Stimulated activated CD4-positive, alpha-beta T cell treated with anti-CD3 and anti-CD28 coated beads, Interleukin-15, amount 100 ng/mL, for 24 hours (primary cell): ENCODE data around the gene PLEKHG3.
"Not testable (repeated sequence)": the region's sequence is repeated elsewhere in the genome, so short reads cannot be mapped to it uniquely, and the experiment has no call there.

Experiments
- DNase-seq: peaks from one replicate; pipeline ENCODE4 v3.0.0-alpha.2; 2020

Gene PLEKHG3

DNA sequence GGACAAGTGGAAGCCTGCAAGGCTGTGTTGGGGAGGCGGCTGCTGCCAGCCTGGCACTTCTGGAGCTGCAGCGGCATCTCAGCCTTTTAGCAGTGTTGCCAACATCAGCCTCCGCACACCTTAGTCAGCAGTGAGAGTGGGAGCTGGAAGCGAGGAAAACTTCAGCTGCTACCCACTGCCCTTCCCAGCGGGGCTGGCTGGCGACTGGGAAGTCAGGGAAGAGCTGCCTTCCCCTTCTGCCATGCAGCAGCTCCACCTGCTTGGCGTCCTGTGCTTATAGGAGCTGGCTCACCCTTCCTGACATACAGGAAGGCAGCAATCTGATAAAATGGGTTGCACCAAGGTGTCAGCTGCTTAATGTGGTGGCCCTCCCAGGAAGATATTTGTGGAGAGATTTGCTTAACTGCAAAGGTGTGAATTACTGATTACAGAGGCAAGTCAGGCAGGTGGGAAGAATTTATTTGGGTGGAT, 15.4 kb upstream of the PLEKHG3 start:
- no peak for DNase-seq

DNA sequence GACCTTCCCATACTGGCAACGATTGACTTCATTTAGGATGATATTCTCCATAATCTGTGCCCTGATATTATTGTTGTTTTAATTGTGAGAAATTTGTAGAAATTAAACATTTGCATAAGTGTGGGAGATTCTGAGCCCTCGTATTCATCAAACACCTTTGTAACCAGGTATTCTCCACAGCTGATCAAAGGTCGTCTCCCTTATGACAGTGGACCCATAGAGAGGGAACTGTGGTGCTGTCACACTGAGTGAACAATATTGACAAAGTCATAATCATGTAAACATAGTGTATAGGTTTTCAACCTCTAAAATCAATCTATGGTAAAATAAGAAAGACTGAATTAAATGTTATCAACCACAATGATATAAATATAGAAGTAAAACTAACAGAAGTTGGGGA, 14.9 kb upstream of the PLEKHG3 start:
- DNase-seq = no peak

DNA sequence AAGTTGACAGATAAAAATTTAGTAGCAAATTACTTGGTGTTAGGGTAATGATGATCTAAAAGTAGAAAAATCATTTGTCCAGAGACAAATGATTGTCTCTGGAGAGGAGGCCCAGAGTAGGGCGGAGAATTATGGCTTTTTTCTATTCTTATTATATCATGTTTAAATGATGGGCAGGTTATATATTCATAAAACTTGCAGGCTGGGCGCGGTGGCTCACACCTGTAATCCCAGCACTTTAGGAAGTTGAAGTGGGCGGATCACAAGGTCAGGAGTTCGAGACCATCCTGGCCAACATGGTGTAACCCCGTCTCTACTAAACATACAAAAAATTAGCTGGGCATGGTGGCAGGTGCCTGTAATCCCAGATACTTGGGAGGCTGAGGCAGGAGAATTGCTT, 13.6 kb upstream of the PLEKHG3 start:
- DNase-seq = not testable (repeated sequence)

DNA sequence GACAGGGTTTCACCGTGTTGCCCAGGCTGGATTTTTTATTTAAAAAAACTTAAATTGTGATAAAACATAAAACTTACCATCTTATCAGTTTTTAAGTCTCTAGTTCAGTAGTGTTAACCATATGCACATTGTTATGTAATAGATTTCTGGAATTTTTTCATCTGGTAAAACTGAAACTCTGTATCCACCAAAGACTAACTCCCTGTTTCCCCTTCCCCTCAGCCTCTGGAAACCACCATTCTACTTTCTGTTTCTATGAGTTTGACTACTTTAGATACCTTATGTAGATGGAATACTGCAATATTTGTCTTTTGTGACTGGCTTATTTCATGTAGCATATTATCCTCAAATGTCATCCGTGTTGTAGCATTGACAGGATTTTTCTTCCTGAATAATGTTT, 12.8 kb upstream of the PLEKHG3 start:
- no peak for DNase-seq

DNA sequence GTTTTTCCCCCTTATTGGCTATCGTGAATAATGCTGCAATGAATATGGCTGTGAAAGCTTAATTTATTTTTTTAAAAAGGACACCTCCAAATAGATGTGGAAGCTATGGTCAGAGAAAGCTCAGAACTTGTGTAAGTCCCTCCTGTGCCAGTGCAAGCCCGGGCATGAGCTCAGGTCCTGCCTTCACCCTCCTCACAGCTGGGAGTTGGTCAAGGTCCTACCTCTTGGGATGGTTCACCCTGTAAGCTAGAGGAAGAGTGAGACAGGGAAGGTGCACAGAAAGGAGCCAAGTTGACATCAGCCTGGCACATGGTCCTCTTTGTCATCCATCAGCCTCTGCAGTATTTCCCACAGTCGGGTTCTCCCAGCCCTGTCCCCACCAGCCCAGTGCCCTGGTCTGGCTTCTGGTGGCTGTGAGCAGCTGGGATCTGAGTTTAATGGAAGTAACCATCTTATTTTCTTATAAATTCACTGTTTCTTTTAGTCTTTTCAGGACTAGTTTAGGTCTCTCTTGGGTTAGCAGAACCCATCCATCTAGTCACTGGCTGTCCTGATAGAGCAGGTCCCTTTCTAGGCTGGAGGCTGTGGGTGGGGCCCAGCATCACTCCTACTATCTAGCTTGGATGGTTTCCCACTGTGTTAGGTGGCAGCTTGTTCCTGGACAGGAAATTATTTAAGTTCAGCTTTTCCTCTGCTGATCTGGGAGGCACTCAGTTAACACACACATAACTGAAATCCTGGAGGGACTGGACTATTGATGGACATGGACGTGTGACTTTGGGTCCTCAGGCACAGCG, 11.8 kb upstream of the PLEKHG3 start:
- DNase-seq = no peak

DNA sequence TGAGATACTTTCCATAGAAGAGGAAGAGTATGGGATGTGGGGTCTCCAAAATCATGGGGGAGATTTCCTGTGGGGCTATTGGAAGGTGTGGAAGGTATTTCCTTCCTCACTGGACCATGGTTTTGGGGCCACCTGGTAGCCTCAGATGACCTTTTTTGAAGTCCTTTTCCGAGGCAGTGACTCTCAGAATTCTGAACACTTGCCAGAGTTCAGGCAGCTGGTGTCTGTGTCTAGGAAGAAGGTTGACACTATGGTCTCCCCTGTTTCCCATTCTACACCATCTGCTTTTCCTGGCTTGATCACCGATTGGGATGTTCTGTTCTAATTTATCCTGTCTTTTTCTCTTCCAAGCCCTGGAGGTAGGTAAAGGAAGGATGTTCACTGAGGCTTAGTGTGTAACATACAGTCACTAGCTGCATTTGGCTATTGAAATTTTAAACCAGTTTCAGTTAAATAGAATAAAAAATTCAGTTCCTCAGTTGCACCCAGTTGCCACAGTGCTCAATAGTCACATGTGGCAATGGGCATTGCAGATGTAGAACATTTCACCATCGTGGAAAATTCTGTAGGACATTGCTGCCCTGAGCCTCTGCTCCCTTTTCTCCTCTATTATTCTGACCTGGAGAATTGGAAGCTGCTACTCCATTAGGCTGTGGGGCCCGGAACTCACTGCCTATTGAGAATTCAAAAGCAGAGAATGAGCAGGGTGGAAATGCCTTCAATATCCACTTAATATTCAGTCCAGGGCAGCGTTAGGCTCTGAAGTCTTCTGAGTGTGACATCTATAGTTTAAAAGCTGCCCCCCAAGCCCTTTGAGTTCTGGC, 11.0 kb upstream of the PLEKHG3 start:
- no peak for DNase-seq

DNA sequence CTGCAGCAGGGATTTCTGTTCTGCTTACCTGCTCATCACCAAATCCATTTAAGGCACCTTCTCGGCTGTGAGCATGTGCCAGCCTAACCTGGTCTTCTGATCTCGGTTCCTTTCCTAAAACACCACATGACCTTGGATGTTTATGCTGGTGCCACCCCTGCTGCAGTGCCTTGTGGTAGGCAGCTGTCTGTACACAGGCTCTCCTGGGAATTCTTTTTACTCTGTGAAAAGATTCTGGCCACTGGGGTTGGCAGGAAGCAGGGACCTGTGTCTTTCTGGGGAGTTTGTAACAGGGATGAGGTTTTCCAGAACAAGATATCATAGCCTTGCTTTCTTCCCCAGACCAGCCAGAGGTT, 10.4 kb upstream of the PLEKHG3 start:
- DNase-seq = no peak

DNA sequence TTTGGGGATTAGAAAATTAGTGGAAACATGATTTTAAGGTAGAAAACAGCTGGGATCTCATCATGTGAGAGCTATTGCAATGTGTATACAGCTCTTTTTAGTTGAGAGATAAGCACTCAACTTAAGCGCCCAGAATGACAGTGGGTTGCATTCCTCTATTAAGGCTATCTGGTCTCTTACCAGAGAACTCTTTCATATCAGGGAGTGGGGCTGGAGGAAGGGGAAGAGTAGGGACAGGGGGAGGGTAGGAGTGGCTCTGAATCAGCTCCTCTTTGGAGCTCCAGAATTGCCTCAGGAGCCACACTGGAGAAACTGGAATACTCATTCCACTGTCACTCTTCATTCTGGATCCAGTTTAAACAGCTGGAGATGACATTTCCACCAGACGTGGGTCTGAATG, 9.2 kb upstream of the PLEKHG3 start:
- no peak for DNase-seq

DNA sequence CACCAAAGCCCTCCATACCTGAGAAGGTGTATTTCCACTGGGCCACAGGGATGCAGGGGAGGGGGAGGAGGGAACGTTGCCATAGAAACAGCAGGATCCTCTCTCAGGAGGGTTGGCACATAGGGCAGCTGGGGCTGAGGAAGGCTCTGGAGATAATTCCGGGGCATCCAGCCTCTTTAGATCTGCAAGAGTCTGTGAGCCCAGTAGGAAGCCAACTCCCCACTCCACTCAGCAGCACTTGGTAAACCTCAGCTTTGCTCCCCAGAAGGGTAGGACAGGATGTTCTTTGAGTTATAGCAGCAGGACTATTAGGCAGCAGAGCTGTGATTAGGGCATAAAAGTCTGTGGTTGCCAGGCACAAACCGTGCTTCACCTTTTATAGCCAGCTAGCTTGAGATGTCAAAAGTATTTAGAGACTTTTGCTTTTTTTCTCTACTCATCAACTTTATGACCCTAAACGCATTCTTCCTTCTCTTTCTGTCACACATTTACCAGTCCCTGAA, 7.8 kb upstream of the PLEKHG3 start:
- no peak for DNase-seq

DNA sequence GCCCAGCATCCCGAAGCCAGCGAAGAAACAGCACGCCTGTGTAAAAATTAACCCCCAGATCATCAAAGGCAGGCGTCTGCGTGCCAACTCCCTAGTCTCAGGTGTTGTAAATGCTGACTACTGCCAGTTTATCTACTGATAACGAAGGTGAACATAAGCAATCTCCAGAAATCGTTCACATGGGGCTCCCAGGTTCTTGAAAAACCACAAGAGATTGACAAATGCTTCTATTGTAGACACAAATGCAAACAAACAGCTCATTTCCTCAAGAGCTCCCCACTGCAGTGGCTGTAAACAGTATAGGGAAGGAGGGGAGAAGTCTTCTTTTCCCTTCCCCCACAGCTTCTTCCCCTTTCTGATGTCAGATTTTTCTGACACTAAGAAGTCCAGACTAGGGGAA, 5.3 kb upstream of the PLEKHG3 start:
- no peak for DNase-seq

DNA sequence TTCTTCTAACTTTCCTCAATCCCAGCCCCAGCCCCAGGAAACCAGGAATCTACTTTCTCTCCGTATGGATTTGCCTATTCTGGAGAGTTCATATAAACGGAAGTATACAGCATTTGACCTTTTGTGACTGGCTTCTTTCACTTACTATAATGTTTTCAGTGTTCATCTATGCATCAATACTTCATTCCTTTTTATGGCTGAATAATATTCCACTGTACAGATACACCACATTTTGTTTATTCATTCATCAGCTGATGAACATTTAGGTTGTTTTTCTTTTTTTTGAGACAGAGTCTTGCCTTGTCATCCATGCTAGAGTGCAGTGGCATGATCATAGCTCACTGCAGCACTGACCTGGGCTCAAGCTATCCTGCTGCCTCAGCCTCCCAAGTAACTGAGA, 3.9 kb upstream of the PLEKHG3 start:
- DNase-seq = no peak

DNA sequence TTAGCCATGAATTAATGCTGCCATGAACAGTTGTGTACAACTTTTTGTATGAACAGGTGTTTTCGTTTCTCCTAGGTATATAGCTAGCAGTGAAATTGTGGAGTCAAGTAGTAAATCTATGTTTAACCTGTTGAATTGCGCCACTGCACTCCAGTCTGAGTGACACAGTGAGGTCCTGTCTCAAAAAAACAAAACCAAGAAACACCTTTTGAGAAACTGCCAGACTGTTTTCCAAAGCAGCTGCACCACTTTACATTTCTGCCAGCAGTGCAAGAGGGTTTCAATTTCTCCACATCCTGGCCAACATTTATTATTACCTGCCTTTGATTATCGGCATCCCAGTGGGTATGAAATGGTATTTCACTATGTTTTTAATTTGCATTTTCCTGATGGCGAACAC, 3.3 kb upstream of the PLEKHG3 start:
- no peak for DNase-seq

DNA sequence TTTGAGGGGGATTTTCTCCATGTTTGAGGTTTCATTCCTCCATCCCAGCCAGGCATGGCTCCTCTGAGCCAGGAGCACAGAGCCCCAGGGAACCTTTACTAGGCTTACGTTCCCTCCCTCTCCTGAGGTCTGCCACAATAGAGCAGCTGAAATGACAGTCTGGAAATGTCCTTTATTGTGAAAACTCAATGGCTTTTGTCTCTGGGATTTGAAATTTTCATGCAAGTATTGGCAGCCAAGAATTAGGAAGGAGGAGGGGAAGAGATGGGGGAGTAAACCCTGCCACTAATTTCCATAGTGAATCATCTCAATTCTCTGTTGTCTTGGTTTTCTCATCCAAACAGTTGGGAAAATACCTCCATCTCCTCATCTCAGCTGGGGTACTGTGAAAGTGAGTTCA, 2.6 kb upstream of the PLEKHG3 start:
- DNase-seq = no peak

DNA sequence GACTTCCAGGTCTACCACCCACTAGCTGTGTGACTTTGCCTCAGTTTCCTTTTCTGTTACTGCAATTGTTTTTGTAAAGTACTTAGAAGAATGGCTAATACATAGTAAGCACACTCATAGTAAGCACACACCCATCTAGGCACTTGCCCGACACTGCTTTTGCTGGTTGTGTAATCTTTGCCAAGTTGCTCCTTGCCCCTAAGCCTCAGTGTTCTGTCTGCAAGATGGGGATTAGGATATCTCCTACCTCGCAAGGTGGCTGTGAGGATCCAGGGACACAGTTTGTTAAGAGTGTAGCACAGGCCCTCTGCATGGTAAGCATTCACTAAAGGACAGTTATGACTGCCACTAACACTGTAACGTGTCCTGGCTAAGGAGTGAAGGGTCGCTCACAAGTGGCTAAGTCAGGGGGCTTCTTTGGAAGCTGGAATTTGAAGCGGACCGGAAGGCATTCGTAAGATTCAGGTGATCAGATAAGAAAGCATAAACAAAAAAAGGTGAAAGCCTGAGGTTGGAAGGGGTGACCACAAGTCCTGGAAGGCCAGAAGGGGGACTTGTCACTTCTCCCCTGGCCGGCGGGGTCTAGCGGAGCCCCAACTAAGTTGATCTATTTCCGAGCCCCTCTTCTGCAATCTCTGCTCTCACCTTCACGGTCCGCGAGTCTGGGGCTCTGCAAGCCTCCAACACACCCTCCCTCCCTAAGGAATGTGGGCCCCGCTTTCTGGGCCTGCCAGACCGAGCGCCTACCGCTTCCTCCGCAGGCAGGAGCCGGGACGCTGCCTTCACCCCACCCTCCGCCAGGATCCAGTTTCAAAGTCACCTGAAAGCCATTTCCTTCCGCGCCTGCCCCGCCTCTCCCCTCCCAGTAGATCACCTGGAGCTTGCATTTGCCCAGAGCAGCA, 1.5 kb upstream of the PLEKHG3 start:
- peak; percentile 17 for DNase-seq

DNA sequence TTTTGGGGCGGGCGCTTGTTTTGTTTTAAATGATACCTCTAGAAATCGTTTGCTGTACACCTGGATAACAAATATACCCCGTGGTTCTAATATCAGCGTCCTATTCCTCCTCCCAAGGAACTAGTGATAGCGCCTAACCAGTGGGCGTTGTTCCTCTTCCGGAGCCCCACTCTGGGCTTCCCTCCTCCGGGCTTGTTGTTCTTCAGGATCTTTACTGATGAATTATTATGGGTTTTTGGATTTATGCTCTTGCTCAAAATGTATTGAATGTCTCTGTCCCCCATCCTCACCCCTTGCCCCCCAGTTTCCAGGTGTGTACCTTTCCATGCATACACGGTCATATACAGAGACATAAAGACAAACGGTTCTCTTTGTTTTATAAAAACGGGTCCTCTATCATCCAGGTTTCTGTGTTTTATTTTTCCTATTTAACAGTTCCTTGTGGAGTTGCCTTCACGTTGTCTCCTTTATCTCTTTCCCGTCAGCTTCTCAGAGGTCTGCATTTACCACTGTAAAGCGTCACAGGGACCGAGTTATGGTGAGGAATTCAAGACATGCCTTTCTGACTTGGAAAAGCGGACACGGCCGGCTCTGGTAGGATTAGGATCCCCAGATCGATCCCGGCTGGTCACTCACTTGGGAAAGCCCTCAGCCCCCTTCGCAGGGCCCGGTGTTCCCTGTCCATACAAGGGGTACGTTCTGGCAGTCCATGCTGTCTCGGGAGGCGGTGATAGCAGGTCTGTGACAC, 655 bp upstream of the PLEKHG3 start:
- no peak for DNase-seq

DNA sequence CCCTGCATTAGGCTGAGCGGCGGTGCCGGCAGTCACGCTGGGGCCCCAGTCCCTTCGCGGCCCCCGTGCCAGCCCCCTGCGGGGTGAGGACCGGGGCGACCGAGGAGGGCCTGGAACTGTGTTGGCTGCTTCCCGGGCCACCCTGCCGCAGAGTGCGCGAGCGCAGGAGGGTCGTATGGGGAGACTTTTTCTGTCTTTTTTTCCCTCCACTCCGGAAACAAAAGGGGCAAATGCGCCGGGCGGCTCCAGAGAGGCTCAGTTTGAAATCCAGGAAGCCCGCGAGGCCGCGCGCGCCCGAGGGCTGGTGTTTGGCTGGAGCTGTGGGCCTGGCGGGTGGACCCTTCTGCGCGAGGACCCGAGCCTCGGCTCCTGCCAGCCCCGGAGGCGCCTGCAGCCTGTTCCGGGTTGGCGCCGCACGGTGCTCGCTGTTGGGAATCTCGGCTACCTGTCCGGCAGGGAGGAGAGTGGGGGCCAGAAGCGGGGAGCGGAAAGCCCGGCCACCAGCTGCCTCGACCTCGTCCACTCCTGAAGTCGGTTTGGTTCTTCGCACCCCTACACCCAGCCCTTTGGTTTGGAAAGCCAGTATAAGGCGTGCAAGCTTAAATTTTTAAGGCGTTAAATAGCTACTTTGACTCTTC, 638 bp downstream of the PLEKHG3 start:
- DNase-seq = peak; percentile 28

DNA sequence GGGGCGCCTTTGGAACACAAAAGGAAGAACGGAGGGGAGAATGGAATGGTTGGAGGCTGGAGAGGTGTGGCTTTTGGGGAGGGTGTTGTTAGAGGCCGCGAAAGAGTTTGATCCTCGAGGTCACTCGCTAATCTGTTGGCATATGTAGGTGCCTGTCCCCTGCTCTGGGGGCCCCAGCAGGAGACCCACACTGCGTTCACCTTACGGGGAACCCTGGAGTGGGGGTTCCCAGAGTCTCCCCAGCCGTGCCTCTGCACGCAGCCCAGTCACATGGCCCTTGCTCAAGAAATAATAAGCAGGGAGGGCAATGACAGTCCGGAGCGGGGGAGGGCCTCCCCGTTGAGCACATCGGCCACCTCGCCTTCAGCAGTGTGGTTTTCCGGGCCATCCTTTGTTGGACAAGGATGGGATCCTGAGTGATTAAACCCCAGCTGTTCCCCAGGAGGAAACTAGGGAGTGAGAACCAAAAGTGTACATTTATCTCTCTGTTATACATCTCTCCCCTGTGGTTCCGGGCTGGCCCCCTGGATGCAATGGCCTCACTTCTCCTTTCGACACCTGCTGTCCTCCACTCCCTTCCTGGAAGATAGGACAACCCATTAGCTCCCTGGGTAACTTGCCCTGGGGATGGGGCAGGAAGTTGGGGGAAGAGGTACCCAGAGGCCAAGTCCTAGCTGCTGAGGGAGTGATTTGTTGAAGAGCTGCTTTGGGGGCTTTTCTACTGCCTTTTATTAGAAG, 1.3 kb downstream of the PLEKHG3 start:
- DNase-seq = no peak

DNA sequence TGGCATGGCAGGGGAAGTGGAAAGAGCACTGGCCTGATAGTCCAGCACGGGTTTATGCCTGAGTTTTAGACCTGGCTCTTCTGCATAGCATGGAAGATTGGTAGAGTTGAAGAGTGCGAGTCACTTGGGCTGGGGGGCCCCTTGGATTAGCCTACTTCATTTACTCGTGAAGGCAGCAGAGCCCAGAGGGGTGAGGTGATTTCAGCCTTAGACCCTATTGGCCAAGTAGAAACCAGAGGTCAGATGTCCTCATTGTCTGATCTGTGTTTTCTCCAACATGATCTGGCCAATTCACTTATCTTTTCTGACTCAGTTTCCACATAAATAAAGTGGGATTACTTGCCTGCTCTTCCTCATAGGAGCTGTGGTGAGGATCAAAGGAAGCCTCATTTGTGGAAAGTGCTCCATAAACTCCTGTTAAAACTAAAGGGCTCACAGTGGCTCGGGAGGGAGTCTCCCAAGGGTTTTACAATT, 1.9 kb downstream of the PLEKHG3 start:
- DNase-seq = no peak

DNA sequence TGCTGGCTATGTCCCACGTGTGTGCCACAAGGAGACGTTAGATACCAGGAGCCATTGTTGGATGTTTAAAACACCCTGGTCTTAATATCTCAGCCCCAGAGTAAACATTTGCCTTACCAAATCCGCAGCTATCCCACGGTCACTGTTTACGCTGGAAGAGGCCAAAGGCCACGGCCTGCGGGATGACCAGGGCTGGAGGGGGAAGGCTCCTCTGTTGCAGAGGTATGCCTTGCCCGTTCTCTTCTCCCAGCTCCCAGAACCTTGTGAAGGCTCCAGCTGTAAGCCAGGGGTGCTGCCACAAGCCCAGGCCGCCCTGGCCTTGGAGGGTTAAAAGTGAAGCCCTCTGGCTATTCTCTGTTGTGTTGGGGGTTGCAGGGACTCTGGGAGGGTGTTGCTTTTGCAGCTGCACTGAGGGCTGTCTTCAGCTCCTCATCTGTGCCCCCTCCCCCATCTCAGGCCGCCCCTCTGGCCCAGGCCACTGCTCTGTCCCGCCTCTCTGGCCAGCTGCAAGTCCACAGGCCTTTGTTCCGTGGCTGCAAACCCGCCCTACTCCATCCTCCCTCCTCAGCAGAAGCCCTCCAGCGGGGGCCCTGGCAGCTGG, 2.5 kb downstream of the PLEKHG3 start:
- no peak for DNase-seq

DNA sequence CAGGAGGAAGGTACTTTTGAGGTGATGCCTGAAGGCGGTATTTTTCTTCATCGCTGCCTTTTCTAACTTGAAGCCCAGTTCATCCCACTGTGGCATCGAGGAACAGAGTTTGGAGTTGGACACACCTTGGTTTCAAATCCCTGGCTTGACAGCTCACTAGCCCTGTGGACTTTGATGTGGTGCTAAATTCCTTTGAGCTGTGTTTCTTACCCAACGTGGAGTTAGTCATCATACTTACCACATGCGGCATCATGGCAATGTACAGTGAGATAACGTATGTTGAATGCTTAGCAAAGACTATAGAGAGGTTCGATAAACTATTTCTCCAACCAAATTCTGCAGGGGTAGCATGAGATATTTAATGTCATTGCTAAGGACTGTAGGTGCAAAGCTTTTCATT, 3.4 kb downstream of the PLEKHG3 start:
- no peak for DNase-seq
